Ovary (tissue), 3 donors: ENCODE results near the gene KLC3.

Experiments
- EP300 ChIP-seq: sonication (generic); formaldehyde crosslinking; IDR thresholded peaks from one replicate; pipeline ENCODE4 v1.6.1; 2017; ENCODE audit warnings: antibody characterized with exemption
- TF ChIP-seq, protein P1 (sequence below), 3 donors: fragments of 450-650 bp in 2 of 3; fragments of 200-600 bp in 1 of 3; IDR thresholded peaks; one replicate each; pipeline versions ENCODE4 v1.5.1 to v1.8.0; 2016 to 2022; ENCODE audit warnings: antibody characterized with exemption in 3 of 3, mild to moderate bottlenecking in 1 of 3
- donor health status: DM: no; HTN: no; CAD: no.

DNA sequence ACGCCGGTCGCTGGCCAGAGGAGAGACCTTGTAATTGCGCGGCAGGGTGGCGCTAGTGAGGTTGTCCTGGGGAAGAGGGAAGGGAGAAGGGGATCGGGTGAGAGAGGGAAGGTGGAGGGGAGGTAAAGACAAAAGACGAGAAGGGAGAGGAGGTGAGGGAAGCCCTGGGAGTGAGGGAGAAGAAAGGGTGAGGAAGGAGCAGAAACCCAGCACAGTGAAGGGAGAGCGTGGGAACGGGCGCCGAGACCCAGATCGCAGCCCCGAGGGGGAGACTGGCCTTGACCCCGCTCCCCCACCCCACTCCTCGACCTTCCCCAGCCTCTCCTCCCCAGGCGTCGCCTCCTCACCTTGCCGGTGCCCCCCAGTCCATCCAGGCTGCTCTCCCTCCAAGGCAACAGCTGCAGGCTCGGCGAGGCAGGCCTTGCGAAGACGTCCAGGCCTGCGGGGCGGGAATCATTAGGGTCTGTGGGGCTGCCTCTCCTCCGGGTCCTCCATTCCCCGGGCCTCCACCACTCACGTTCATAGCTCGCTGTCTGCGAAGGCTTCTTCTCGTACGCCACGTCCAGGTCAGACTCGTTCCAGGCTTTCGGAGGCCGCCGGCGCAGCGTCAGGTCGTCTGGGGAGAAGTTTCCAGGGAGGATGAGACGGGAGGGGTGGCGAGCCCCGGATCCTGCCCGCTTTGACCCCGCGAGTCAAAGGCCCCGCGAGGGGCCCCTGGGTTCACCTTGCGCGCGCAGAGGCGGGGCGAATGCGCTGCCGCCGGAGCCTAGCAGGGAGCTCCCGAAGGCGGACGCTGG lies 55.5 kb downstream of the KLC3 start:
- TF ChIP-seq EP300, result no peak
- TF ChIP-seq, protein P1, sequence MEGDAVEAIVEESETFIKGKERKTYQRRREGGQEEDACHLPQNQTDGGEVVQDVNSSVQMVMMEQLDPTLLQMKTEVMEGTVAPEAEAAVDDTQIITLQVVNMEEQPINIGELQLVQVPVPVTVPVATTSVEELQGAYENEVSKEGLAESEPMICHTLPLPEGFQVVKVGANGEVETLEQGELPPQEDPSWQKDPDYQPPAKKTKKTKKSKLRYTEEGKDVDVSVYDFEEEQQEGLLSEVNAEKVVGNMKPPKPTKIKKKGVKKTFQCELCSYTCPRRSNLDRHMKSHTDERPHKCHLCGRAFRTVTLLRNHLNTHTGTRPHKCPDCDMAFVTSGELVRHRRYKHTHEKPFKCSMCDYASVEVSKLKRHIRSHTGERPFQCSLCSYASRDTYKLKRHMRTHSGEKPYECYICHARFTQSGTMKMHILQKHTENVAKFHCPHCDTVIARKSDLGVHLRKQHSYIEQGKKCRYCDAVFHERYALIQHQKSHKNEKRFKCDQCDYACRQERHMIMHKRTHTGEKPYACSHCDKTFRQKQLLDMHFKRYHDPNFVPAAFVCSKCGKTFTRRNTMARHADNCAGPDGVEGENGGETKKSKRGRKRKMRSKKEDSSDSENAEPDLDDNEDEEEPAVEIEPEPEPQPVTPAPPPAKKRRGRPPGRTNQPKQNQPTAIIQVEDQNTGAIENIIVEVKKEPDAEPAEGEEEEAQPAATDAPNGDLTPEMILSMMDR (IDR thresholded peaks at IDR 0.05), result no peak
